Panc1 (cell line): ENCODE results near the gene GRM7.

ENCODE experiments used
- POLR2AphosphoS5 ChIP-seq: IDR thresholded peaks from 2 replicates; pipeline ENCODE4 v1.6.1; 2012; ENCODE audit warnings: mild to moderate bottlenecking, low read depth, low read length, moderate library complexity
- TF ChIP-seq, protein P1 (sequence below): fragments of 450-650 bp; IDR thresholded peaks from 2 replicates; pipeline ENCODE4 v1.5.1; 2017; ENCODE audit warnings: mild to moderate bottlenecking
- TF ChIP-seq, protein P2 (sequence below), 2 experiments: IDR thresholded peaks; 2 replicates each; pipeline ENCODE4 v1.6.1; 2011 to 2012; ENCODE audit warnings: low read depth in 2 of 2, control low read depth in 1 of 2, low read length in 1 of 2, mild to moderate bottlenecking in 1 of 2, moderate library complexity in 1 of 2; ENCODE audit not compliant: insufficient read depth in 1 of 2

DNA sequence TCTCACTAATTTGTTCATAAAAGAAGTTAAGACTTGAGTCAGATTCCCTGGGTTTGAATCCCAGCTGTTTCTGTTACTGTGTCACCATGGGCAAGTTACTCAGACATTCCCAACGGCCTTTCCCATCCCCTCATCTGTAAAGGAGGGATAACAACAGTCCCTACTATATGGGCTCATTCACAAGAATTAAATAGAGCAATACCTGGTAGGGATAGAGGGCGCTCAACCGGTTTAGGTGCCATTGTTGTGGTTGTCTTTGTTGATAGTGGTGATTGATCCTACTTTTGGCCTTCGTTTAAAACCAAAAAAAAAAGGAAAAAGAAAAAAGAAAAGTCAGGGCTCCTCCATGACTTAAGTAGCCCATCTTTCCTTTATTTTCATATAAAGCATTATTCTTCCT, 563.1 kb downstream of the GRM7 start:
- TF ChIP-seq, protein P1, sequence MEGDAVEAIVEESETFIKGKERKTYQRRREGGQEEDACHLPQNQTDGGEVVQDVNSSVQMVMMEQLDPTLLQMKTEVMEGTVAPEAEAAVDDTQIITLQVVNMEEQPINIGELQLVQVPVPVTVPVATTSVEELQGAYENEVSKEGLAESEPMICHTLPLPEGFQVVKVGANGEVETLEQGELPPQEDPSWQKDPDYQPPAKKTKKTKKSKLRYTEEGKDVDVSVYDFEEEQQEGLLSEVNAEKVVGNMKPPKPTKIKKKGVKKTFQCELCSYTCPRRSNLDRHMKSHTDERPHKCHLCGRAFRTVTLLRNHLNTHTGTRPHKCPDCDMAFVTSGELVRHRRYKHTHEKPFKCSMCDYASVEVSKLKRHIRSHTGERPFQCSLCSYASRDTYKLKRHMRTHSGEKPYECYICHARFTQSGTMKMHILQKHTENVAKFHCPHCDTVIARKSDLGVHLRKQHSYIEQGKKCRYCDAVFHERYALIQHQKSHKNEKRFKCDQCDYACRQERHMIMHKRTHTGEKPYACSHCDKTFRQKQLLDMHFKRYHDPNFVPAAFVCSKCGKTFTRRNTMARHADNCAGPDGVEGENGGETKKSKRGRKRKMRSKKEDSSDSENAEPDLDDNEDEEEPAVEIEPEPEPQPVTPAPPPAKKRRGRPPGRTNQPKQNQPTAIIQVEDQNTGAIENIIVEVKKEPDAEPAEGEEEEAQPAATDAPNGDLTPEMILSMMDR = no peak
- TF ChIP-seq POLR2AphosphoS5 = no peak
- TF ChIP-seq, protein P2, sequence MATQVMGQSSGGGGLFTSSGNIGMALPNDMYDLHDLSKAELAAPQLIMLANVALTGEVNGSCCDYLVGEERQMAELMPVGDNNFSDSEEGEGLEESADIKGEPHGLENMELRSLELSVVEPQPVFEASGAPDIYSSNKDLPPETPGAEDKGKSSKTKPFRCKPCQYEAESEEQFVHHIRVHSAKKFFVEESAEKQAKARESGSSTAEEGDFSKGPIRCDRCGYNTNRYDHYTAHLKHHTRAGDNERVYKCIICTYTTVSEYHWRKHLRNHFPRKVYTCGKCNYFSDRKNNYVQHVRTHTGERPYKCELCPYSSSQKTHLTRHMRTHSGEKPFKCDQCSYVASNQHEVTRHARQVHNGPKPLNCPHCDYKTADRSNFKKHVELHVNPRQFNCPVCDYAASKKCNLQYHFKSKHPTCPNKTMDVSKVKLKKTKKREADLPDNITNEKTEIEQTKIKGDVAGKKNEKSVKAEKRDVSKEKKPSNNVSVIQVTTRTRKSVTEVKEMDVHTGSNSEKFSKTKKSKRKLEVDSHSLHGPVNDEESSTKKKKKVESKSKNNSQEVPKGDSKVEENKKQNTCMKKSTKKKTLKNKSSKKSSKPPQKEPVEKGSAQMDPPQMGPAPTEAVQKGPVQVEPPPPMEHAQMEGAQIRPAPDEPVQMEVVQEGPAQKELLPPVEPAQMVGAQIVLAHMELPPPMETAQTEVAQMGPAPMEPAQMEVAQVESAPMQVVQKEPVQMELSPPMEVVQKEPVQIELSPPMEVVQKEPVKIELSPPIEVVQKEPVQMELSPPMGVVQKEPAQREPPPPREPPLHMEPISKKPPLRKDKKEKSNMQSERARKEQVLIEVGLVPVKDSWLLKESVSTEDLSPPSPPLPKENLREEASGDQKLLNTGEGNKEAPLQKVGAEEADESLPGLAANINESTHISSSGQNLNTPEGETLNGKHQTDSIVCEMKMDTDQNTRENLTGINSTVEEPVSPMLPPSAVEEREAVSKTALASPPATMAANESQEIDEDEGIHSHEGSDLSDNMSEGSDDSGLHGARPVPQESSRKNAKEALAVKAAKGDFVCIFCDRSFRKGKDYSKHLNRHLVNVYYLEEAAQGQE (IDR thresholded peaks at IDR 0.05; ENCODE audit: insufficient read depth in 1 of 2, low read depth in 2 of 2, low read length in 1 of 2) = no peak
